Fibroblast of lung (primary cell): Measurements from ENCODE around the gene ABCA13. TPM values are rescaled to one million over a fixed set of nuclear protein-coding genes. Genes with fewer than 3 reads are reported as not detected.
A peak's percentile ranks its signal among the peaks of the same experiment; 100 is the strongest.

Source experiments
- DNase-seq, 2 donors: peaks; one replicate each; pipeline versions ENCODE4 v3.0.0 to v3.0.0-alpha.2; 2010; ENCODE audit warnings: low read depth in 2 of 2
- H2AFZ ChIP-seq: 2 replicates; pipeline ENCODE4 v1.5.1; 2012; ENCODE audit warnings: low read length, control low read depth, inconsistent platforms
- H3K27ac ChIP-seq: 2 replicates; pipeline ENCODE4 v1.5.1; 2011; ENCODE audit warnings: low read length, control low read depth; ENCODE audit not compliant: insufficient read depth
- H3K27me3 ChIP-seq: 2 replicates; pipeline ENCODE4 v1.5.1; 2011; ENCODE audit warnings: mild to moderate bottlenecking, low read length; ENCODE audit not compliant: control insufficient read depth, insufficient read depth
- H3K36me3 ChIP-seq: 2 replicates; pipeline ENCODE4 v1.5.1; 2011; ENCODE audit warnings: low read length; ENCODE audit not compliant: control insufficient read depth, insufficient read depth
- H3K4me1 ChIP-seq: 2 replicates; pipeline ENCODE4 v1.5.1; 2011; ENCODE audit warnings: low read length; ENCODE audit not compliant: control insufficient read depth, insufficient read depth; ENCODE audit errors: extremely low read depth
- H3K4me2 ChIP-seq: 2 replicates; pipeline ENCODE4 v1.5.1; 2011; ENCODE audit warnings: low read length, control low read depth; ENCODE audit not compliant: insufficient read depth; ENCODE audit errors: extremely low read depth
- H3K4me3 ChIP-seq, 4 experiments: fragments of 200-600 bp in 1 of 4; sonication (generic) in 1 of 4; replicated peaks in 1 of 4; 2 replicates each; pipeline ENCODE4 v1.5.1; 2011 to 2016; ENCODE audit warnings: low read length in 4 of 4, low read depth in 3 of 4, mild to moderate bottlenecking in 3 of 4, control low read depth in 2 of 4, inconsistent platforms in 1 of 4, mixed read lengths in 1 of 4; ENCODE audit not compliant: insufficient read depth in 1 of 4; ENCODE audit errors: control extremely low read depth in 1 of 4
- H3K79me2 ChIP-seq: 2 replicates; pipeline ENCODE4 v1.5.1; 2012; ENCODE audit warnings: mild to moderate bottlenecking, low read length, inconsistent platforms; ENCODE audit not compliant: control insufficient read depth, insufficient read depth
- H3K9ac ChIP-seq: 2 replicates; pipeline ENCODE4 v1.5.1; 2011; ENCODE audit warnings: mild to moderate bottlenecking, low read length, control low read depth; ENCODE audit not compliant: insufficient read depth
- H3K9me3 ChIP-seq: 2 replicates; pipeline ENCODE4 v1.5.1; 2012; ENCODE audit warnings: low read depth, low read length; ENCODE audit not compliant: control insufficient read depth, insufficient read depth
- H4K20me1 ChIP-seq: 2 replicates; pipeline ENCODE4 v1.5.1; 2011; ENCODE audit warnings: low read length; ENCODE audit not compliant: control insufficient read depth, insufficient read depth; ENCODE audit errors: extremely low read depth
- EZH2 ChIP-seq: IDR thresholded peaks from 2 replicates; pipeline ENCODE4 v1.5.1; 2012; ENCODE audit warnings: low read length, control low read depth, mild to moderate bottlenecking; ENCODE audit errors: missing control alignments
- polyA plus RNA-seq, 2 donors: library from polyadenylated mRNA; depleted of rRNA in 1 of 2; stranded (reverse) in 1 of 2; unstranded in 1 of 2; fragments of >200 nt; gene quantifications; 2 replicates each; pipeline ENCODE4 v1.2.1, GENCODE V29; 2011 to 2012; ENCODE audit warnings: missing spikeins in 1 of 2
- total RNA-seq: library from RNA; depleted of rRNA; stranded (reverse); fragments of >200 nt; gene quantifications from 2 replicates; pipeline ENCODE4 v1.2.1, GENCODE V29; 2014
- TF ChIP-seq, protein P1 (sequence below), 2 donors: IDR thresholded peaks in 1 of 2; conservative IDR thresholded peaks in 1 of 2; 1 replicate in 1 of 2; 2 replicates in 1 of 2; pipeline ENCODE4 v1.5.1; 2011 to 2012; ENCODE audit warnings: low read length in 2 of 2, control low read depth in 1 of 2, inconsistent platforms in 1 of 2, low read depth in 1 of 2, mild to moderate bottlenecking in 1 of 2

The ABCA13 gene
- total and polyA plus RNA-seq, 2 donors (not counting 1 experiment from before 2014, with no cell fraction given): 0.08 to 10.9 TPM

- peak in 1 of 2 donors; percentile 68 for DNase-seq
- no peaks in the 10 kb centered on the region for H3K36me3 ChIP-seq
- H3K4me2 ChIP-seq: no peak overlapping the region
- H3K4me1 ChIP-seq: peaks cover 8% of the 10 kb centered on the region
- H2AFZ ChIP-seq: no peak overlapping the region
- H3K27me3 ChIP-seq: no peaks in the 10 kb centered on the region
- TF ChIP-seq, protein P1, sequence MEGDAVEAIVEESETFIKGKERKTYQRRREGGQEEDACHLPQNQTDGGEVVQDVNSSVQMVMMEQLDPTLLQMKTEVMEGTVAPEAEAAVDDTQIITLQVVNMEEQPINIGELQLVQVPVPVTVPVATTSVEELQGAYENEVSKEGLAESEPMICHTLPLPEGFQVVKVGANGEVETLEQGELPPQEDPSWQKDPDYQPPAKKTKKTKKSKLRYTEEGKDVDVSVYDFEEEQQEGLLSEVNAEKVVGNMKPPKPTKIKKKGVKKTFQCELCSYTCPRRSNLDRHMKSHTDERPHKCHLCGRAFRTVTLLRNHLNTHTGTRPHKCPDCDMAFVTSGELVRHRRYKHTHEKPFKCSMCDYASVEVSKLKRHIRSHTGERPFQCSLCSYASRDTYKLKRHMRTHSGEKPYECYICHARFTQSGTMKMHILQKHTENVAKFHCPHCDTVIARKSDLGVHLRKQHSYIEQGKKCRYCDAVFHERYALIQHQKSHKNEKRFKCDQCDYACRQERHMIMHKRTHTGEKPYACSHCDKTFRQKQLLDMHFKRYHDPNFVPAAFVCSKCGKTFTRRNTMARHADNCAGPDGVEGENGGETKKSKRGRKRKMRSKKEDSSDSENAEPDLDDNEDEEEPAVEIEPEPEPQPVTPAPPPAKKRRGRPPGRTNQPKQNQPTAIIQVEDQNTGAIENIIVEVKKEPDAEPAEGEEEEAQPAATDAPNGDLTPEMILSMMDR (conservative IDR thresholded peaks at IDR 0.05 in 1 of 2, IDR thresholded peaks at IDR 0.05 in 1 of 2; ENCODE audit: low read depth in 1 of 2, low read length in 2 of 2): no peak
- no peak for TF ChIP-seq EZH2
- H3K27ac ChIP-seq: no peak overlapping the region
- H3K9me3 ChIP-seq: no peaks in the 10 kb centered on the region
- no peaks in the 10 kb centered on the region for H3K79me2 ChIP-seq
- no peaks in the 10 kb centered on the region for H4K20me1 ChIP-seq
- no peak overlapping the region for H3K4me3 ChIP-seq
- no peak overlapping the region for H3K9ac ChIP-seq
Observed at GRCh38 chr7:48251766-48252165, 80.5 kb downstream of the ABCA13 start.

DNA sequence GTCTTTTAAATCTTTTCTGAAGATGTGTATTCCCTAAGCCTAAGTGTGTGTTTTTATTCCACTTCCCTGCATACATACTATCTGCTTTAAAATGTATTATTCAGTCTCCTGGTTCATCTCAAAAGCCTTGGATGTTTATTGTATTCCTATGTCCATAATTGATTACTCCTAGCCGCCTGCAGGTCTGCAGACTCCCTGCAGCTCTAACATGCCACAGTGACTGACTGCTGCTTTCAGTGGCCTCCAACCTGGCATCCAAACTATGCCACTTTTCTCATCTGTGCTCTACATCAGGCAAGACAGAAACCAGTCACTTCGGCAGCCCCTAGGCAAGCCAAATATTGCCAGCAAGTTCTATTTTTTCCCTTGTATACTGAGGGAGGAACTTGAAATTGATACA lies 81.7 kb downstream of the ABCA13 start:
- Histone ChIP-seq H3K4me1 (peaks cover 8% of the 10 kb centered on the region), H3K79me2 (no peaks in the 10 kb centered on the region), H3K4me2 (no peak overlapping the region), H3K27ac (no peak overlapping the region), H3K36me3 (no peaks in the 10 kb centered on the region), H3K9ac (no peak overlapping the region), H2AFZ (no peak overlapping the region), H3K27me3 (no peaks in the 10 kb centered on the region), H4K20me1 (no peaks in the 10 kb centered on the region), H3K4me3 (no peak overlapping the region), H3K9me3 (no peaks in the 10 kb centered on the region)
- DNase-seq: no peak
- TF ChIP-seq, protein P1 (conservative IDR thresholded peaks at IDR 0.05 in 1 of 2, IDR thresholded peaks at IDR 0.05 in 1 of 2; ENCODE audit: low read depth in 1 of 2, low read length in 2 of 2): no peak
- no peak for TF ChIP-seq EZH2

DNA sequence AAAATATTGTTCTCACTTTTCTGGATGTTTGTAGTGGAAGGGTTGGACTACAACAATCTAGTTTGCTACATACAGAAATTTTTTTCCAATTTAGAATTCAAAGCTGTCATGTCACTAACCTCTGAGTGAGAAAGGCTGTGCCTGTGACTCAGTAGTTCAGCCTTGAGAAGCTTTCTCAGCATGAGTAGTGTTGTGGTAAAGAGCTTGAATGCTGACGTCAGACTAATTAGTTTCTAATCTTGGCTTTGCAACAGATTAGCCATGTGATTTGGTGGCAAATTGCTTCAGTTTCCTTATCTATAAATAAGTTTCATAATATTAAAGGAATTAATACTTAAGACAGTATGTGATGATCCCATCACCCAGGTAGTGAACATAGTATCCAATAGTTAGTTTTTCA lies 83.8 kb downstream of the ABCA13 start:
- peaks cover 8% of the 10 kb centered on the region for H3K4me1 ChIP-seq
- H3K27ac ChIP-seq: no peak overlapping the region
- TF ChIP-seq, protein P1 (conservative IDR thresholded peaks at IDR 0.05 in 1 of 2, IDR thresholded peaks at IDR 0.05 in 1 of 2; ENCODE audit: low read depth in 1 of 2, low read length in 2 of 2): no peak
- no peak for TF ChIP-seq EZH2
- H3K9ac ChIP-seq: no peak overlapping the region
- H3K36me3 ChIP-seq: no peaks in the 10 kb centered on the region
- H3K79me2 ChIP-seq: no peaks in the 10 kb centered on the region
- H3K4me2 ChIP-seq: no peak overlapping the region
- no peaks in the 10 kb centered on the region for H4K20me1 ChIP-seq
- H3K4me3 ChIP-seq: no peak overlapping the region
- no peak overlapping the region for H2AFZ ChIP-seq
- no peaks in the 10 kb centered on the region for H3K27me3 ChIP-seq
- no peaks in the 10 kb centered on the region for H3K9me3 ChIP-seq
- DNase-seq: peak; percentile 50 to 90
